Activated T-helper 17 cell treated with anti-CD3 and anti-CD28 coated beads, Interleukin-2, amount 50 U/mL, for 72 hours (primary cell): ENCODE data around the gene CCDC27. TPM values are rescaled to one million over a fixed set of nuclear protein-coding genes. Genes with fewer than 3 reads are reported as not detected.
A peak's percentile ranks its signal among the peaks of the same experiment; 100 is the strongest.

Experiments used
- ATAC-seq: fragments of 150-1000 bp; cut with Tn5 transposase; replicated peaks from 2 replicates; pipeline ENCODE4 v1.10.0; 2021; ENCODE audit warnings: mild to moderate bottlenecking, moderate library complexity
- H3K27ac Mint-ChIP-seq: one replicate; pipeline ENCODE4 v1.8.0; 2022; ENCODE audit warnings: mixed read lengths
- H3K27me3 Mint-ChIP-seq: one replicate; pipeline ENCODE4 v1.8.0; 2022; ENCODE audit warnings: mixed read lengths
- H3K36me3 Mint-ChIP-seq: one replicate; pipeline ENCODE4 v1.8.0; 2022; ENCODE audit warnings: low read depth, mild to moderate bottlenecking, mixed read lengths
- H3K4me1 Mint-ChIP-seq: one replicate; pipeline ENCODE4 v1.8.0; 2022; ENCODE audit warnings: mixed read lengths
- H3K4me3 Mint-ChIP-seq: one replicate; pipeline ENCODE4 v1.8.0; 2022; ENCODE audit warnings: mild to moderate bottlenecking, mixed read lengths
- H3K9me3 Mint-ChIP-seq: one replicate; pipeline ENCODE4 v1.8.0; 2022; ENCODE audit warnings: mixed read lengths
- total RNA-seq, 2 donors: library from RNA; stranded (reverse); gene quantifications; one replicate each; pipeline ENCODE4 v1.2.3, GENCODE V29; 2022

The CCDC27 gene
- total RNA-seq, 2 donors from 2014 or later = not detected

DNA sequence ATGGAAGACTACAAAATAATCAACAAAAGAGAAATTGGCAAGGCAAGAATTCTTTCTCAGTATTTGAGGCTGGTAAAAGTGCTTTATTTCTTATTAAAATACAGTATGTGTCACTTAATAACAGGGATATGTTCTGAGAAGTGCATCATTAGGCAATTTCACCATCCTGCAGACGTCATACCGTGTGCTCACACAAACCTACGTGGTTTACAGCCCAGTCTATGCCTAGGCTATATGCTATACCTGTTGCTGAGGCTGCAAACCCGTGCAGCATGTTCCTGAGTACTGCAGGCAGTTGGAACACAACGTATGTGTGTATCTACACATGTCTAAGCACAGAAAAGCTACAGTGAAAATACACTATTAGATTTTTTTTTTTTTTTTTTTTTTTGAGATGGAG is 2.7 kb upstream of the CCDC27 start:
- H3K9me3 Mint-ChIP-seq = no peaks in the 10 kb centered on the region
- no peak overlapping the region for H3K27ac Mint-ChIP-seq
- no peak overlapping the region for H3K4me3 Mint-ChIP-seq
- no peak for ATAC-seq
- H3K36me3 Mint-ChIP-seq = no peaks in the 10 kb centered on the region
- H3K4me1 Mint-ChIP-seq = peaks cover 18% of the 10 kb centered on the region
- H3K27me3 Mint-ChIP-seq = no peaks in the 10 kb centered on the region

DNA sequence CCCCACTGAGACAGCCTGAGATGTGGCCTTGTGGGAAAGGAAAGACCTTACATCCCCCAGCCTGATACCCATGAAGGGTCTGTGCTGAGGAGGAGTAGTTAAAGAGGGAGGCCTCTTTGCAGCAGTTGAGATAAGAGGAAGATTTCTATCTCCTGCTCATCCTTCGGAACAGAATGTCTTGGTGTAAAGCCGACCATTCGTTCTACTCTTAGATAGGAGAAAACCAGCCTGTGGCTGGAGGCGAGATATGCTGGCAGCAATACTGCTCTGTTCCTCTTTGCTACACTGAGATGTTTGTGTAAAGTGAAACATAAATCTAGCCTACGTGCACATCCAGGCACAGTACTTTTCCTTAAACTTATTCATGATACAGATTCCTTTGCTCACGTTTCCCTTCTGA is 1.5 kb upstream of the CCDC27 start:
- Mint-ChIP-seq H3K4me1 (peaks cover 10% of the 10 kb centered on the region), H3K4me3 (no peak overlapping the region), H3K27me3 (no peaks in the 10 kb centered on the region), H3K27ac (no peak overlapping the region), H3K36me3 (no peaks in the 10 kb centered on the region), H3K9me3 (no peaks in the 10 kb centered on the region)
- no peak for ATAC-seq

GRCh38 chr1:3753656-3754454 is 1.6 kb downstream of the CCDC27 start:
- H3K9me3 Mint-ChIP-seq = no peaks in the 10 kb centered on the region
- H3K36me3 Mint-ChIP-seq = no peaks in the 10 kb centered on the region
- H3K27ac Mint-ChIP-seq = no peak overlapping the region
- ATAC-seq = no peak
- H3K4me3 Mint-ChIP-seq = no peak overlapping the region
- no peaks in the 10 kb centered on the region for H3K4me1 Mint-ChIP-seq
- no peaks in the 10 kb centered on the region for H3K27me3 Mint-ChIP-seq

DNA sequence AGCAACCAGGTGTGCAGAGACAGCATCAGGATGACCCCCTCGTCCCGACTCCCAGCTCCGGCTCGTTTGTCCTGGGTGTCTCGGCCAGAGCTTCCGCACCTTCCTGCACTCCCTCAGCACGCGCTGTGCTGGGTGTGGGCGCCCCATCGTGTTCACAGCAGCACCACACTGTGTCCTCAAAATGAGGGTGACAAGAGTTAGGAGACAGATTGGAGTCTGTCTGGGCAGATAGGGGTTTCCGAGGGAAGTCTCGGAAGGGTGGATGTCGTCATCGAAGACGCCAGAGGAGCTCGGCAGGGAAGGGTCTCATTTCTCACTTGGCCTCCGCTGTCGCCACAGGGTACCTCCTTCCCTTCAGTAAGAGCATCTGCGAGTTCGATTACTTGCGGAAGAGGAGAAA is 4.1 kb downstream of the CCDC27 start:
- no peak overlapping the region for H3K27ac Mint-ChIP-seq
- H3K4me3 Mint-ChIP-seq = no peak overlapping the region
- no peaks in the 10 kb centered on the region for H3K36me3 Mint-ChIP-seq
- H3K27me3 Mint-ChIP-seq = peaks cover 13% of the 10 kb centered on the region
- no peak for ATAC-seq
- H3K4me1 Mint-ChIP-seq = no peaks in the 10 kb centered on the region
- H3K9me3 Mint-ChIP-seq = no peaks in the 10 kb centered on the region

- no peaks in the 10 kb centered on the region for H3K36me3 Mint-ChIP-seq
- H3K27ac Mint-ChIP-seq = no peak overlapping the region
- no peak for ATAC-seq
- no peak overlapping the region for H3K4me3 Mint-ChIP-seq
- peaks cover 17% of the 10 kb centered on the region for H3K27me3 Mint-ChIP-seq
- no peaks in the 10 kb centered on the region for H3K4me1 Mint-ChIP-seq
- H3K9me3 Mint-ChIP-seq = no peaks in the 10 kb centered on the region
Measured at GRCh38 chr1:3759164-3759563, 6.9 kb downstream of the CCDC27 start.

DNA sequence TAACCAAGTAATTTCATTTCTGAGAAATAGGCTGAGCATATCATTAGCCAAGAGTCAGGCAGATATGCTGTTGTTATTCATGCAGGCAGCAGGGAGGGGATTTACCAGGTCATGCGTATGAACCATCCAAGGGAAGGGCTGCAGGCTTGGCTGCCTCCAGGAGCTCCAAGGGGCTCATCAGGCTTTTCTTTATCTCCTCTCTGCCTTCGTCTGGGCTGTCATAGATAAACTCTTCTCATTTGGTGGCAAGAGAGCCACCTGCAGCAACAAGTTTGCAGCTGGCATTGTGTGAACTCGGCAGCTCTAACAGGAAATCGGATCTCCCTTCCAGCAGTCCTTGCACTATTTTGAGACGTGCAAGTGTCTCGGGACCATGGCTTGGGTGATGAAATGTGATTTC is 7.5 kb downstream of the CCDC27 start:
- Mint-ChIP-seq H3K36me3 (no peaks in the 10 kb centered on the region), H3K4me3 (no peak overlapping the region), H3K27ac (no peak overlapping the region), H3K9me3 (no peaks in the 10 kb centered on the region), H3K27me3 (peaks cover 21% of the 10 kb centered on the region), H3K4me1 (no peaks in the 10 kb centered on the region)
- ATAC-seq = no peak

GRCh38 chr1:3761296-3762010 is 9.2 kb downstream of the CCDC27 start:
- peaks cover 21% of the 10 kb centered on the region for H3K27me3 Mint-ChIP-seq
- ATAC-seq = no peak
- no peaks in the 10 kb centered on the region for H3K4me1 Mint-ChIP-seq
- no peak overlapping the region for H3K27ac Mint-ChIP-seq
- H3K9me3 Mint-ChIP-seq = no peaks in the 10 kb centered on the region
- no peak overlapping the region for H3K4me3 Mint-ChIP-seq
- H3K36me3 Mint-ChIP-seq = no peaks in the 10 kb centered on the region

GRCh38 chr1:3762151-3762872 is 10.1 kb downstream of the CCDC27 start:
- Mint-ChIP-seq H3K27ac (no peak overlapping the region), H3K4me1 (no peaks in the 10 kb centered on the region), H3K36me3 (no peaks in the 10 kb centered on the region), H3K4me3 (no peak overlapping the region), H3K27me3 (peaks cover 21% of the 10 kb centered on the region), H3K9me3 (no peaks in the 10 kb centered on the region)
- no peak for ATAC-seq

- no peaks in the 10 kb centered on the region for H3K9me3 Mint-ChIP-seq
- H3K27ac Mint-ChIP-seq = no peak overlapping the region
- ATAC-seq = no peak
- no peak overlapping the region for H3K4me3 Mint-ChIP-seq
- no peaks in the 10 kb centered on the region for H3K4me1 Mint-ChIP-seq
- H3K36me3 Mint-ChIP-seq = no peaks in the 10 kb centered on the region
- peaks cover 21% of the 10 kb centered on the region for H3K27me3 Mint-ChIP-seq
Measured at GRCh38 chr1:3762873-3763228, 10.6 kb downstream of the CCDC27 start.

DNA sequence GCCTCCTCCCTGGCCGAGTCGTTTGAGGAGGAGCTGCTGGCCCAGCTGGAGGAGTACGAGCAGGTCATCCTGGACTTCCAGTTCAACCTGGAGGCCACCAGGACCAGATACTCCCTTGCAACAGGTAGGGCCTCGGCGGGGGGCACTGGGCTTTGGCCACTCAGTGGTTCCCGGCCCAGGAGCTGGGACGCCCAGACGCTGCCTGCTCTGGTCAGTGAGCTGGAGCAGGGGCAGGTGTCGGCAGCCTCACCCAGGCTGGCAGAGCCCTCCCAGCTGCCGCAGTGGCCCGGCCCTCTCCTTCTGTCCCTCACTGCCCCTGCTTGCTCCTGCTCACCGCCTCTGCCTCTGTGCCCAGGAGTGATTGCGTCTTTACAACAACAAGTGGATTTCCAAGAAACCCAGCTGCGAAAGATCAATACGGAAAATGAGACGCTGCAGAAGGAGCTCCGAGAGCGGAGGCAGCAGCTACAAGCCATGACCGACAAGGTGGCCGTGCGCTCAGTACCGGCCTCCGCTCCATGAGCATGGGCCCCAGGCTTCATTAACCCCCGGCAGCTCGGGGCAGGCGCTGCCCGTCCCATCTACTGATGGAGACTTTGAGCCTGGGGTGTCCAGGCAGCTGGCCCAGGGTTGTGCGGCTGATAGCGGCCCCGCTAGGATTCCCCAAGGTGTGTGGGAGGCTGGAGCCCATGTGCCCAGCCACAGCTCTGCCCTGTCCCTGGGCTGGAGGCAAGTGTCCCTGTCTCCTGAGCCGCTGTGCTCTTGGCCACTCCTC is 11.3 kb downstream of the CCDC27 start:
- H3K4me3 Mint-ChIP-seq = no peak overlapping the region
- no peak overlapping the region for H3K27ac Mint-ChIP-seq
- H3K27me3 Mint-ChIP-seq = peaks cover 21% of the 10 kb centered on the region
- no peaks in the 10 kb centered on the region for H3K4me1 Mint-ChIP-seq
- H3K36me3 Mint-ChIP-seq = no peaks in the 10 kb centered on the region
- ATAC-seq = no peak
- no peaks in the 10 kb centered on the region for H3K9me3 Mint-ChIP-seq

GRCh38 chr1:3767328-3767925 is 15.2 kb downstream of the CCDC27 start:
- Mint-ChIP-seq H3K27ac (no peak overlapping the region), H3K36me3 (no peaks in the 10 kb centered on the region), H3K27me3 (peaks cover 5% of the 10 kb centered on the region), H3K4me1 (no peaks in the 10 kb centered on the region), H3K9me3 (no peaks in the 10 kb centered on the region), H3K4me3 (no peak overlapping the region)
- no peak for ATAC-seq

- Mint-ChIP-seq H3K4me3 (no peak overlapping the region), H3K27me3 (peaks cover 5% of the 10 kb centered on the region), H3K36me3 (no peaks in the 10 kb centered on the region), H3K9me3 (no peaks in the 10 kb centered on the region), H3K27ac (no peak overlapping the region), H3K4me1 (no peaks in the 10 kb centered on the region)
- ATAC-seq = no peak
Measured at GRCh38 chr1:3768811-3769390, 16.7 kb downstream of the CCDC27 start.

DNA sequence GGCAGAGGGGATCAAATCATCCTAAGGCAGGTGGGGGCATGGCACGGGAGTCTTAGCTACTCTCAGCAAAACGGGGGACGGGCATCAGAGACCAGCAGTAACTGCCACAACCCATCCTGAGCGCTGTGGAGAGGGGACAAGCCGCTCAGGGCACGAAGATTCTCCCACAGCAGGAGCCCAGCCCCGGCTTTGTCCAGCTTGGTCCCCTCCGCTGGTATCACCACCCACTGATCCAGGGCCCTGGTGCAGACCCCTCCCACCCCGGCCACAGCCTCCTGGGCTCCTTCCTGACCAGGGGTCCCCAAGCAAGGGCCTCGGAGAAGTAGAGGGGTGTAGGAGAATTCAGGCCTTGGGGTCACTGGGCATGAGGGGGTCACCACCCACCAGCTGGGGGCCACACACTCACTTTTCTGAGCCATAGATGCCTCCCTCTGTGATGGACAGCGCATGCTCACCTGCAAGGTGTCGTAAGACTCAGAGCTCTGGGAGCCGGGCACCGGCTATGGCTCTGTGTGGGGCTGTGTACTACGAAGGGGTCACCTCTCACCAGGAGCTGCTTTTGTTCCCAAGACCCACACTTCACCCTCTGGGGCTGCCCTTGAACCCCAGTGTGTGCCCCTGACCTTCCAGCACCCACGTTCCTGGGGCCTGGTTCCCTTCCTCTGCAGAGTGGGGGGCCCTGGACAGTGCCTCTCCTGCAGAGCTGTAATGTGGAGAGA is 18.0 kb downstream of the CCDC27 start:
- no peak overlapping the region for H3K27ac Mint-ChIP-seq
- no peaks in the 10 kb centered on the region for H3K9me3 Mint-ChIP-seq
- no peaks in the 10 kb centered on the region for H3K27me3 Mint-ChIP-seq
- no peak for ATAC-seq
- H3K4me3 Mint-ChIP-seq = peak overlapping the region; percentile 76
- H3K36me3 Mint-ChIP-seq = no peaks in the 10 kb centered on the region
- H3K4me1 Mint-ChIP-seq = no peaks in the 10 kb centered on the region
